Esophagus (tissue), 2 donors: ENCODE measurements around the gene OSBPL3. TPM values are rescaled to one million over a fixed set of nuclear protein-coding genes. Genes with fewer than 3 reads are reported as not detected.

Source experiments
- H3K27ac ChIP-seq, 2 donors: one replicate each; pipeline ENCODE4 v1.5.1; 2013; ENCODE audit warnings: low read depth in 2 of 2, mild to moderate bottlenecking in 2 of 2, inconsistent platforms in 1 of 2, low read length in 1 of 2, moderate library complexity in 1 of 2
- H3K27me3 ChIP-seq, 2 donors: one replicate each; pipeline ENCODE4 v1.6.1; 2013; ENCODE audit warnings: low read length in 2 of 2, control low read depth in 1 of 2, mild to moderate bottlenecking in 1 of 2; ENCODE audit not compliant: insufficient read depth in 2 of 2, control insufficient read depth in 1 of 2
- H3K36me3 ChIP-seq, 2 donors: one replicate each; pipeline ENCODE4 v1.6.1; 2013; ENCODE audit warnings: low read length in 1 of 2; ENCODE audit not compliant: control insufficient read depth in 2 of 2, insufficient read depth in 2 of 2
- H3K4me1 ChIP-seq, 2 donors: one replicate each; pipeline ENCODE4 v1.6.1; 2013; ENCODE audit warnings: low read length in 1 of 2; ENCODE audit not compliant: control insufficient read depth in 2 of 2, insufficient read depth in 2 of 2
- H3K4me3 ChIP-seq, 2 donors: one replicate each; pipeline ENCODE4 v1.5.1; 2013; ENCODE audit warnings: low read length in 2 of 2, mild to moderate bottlenecking in 2 of 2, low read depth in 1 of 2, moderate library complexity in 1 of 2
- H3K9me3 ChIP-seq, 2 donors: one replicate each; pipeline ENCODE4 v1.6.1; 2013; ENCODE audit warnings: mild to moderate bottlenecking in 2 of 2, low read depth in 1 of 2, low read length in 1 of 2, moderate library complexity in 1 of 2; ENCODE audit not compliant: control insufficient read depth in 2 of 2, insufficient read depth in 1 of 2
- WGBS, 2 donors: extraction: QIAGEN DNeasy Blood & Tissue Kit; methylation state at CpG; one replicate each; pipeline ENCODE4 v1.1.7; 2013; 5-methylcytosine and 5-hydroxymethylcytosine counted together
- polyA plus RNA-seq, 2 donors: library from polyadenylated mRNA; stranded (reverse); fragments of 200-250 nt; gene quantifications; one replicate each; pipeline ENCODE4 v1.2.3, GENCODE V29; 2013
- donor health status: healthy with polysubstance abuse.
- donor health status: Bipolar disorder and iron deficiency.

The OSBPL3 gene
- polyA plus RNA-seq, 2 donors, result 10.4 to 22.4 TPM

DNA sequence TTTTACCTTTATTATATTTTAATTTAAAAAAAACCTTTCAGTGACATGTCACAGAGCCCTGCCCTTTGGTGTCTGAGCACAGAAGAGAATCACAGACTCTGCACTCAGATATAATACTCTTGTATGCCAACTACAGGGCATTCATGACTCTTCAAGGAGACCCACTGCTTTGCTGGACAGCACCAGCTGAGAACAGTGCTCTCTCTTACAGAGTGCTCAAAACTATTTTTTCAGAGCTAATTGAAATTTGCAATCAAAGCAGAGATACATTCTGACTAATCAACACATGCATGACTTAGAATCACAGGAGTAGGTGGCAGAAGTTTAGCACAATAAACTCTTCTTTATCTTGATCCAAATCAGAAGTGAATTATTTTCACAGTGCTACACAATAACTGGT lies 99.1 kb downstream of the OSBPL3 start:
- no peaks in the 10 kb centered on the region for H3K9me3 ChIP-seq
- no peaks in the 10 kb centered on the region for H3K27me3 ChIP-seq
- H3K27ac ChIP-seq, result no peak overlapping the region
- no peaks in the 10 kb centered on the region for H3K4me1 ChIP-seq
- no peaks in the 10 kb centered on the region for H3K36me3 ChIP-seq
- H3K4me3 ChIP-seq, result no peak overlapping the region

DNA sequence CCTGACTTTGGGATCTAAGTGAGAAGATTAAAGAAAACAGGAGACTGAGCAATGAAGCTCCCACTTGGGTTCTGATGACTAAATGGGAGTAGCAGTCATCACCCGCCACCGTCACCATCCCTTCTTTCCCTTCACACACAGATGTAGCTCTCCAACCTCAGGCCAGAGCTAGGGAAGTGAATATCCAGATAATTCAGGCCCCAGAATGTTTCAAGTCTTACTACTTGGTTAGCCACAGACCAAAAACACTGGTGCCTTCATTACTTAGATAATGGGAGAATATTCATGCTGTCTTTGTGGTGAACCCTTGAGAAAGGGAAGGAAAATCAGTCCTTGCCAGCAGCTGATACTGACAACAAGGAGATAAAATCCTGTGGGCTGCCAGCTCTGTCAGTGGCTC lies 100.7 kb downstream of the OSBPL3 start:
- H3K9me3 ChIP-seq, result no peaks in the 10 kb centered on the region
- H3K27ac ChIP-seq, result no peak overlapping the region
- no peaks in the 10 kb centered on the region for H3K4me1 ChIP-seq
- H3K27me3 ChIP-seq, result no peaks in the 10 kb centered on the region
- no peak overlapping the region for H3K4me3 ChIP-seq
- H3K36me3 ChIP-seq, result no peaks in the 10 kb centered on the region
- 99 to 100% methylated on average over 2 of the region's 2 CpGs for WGBS, 2 donors

DNA sequence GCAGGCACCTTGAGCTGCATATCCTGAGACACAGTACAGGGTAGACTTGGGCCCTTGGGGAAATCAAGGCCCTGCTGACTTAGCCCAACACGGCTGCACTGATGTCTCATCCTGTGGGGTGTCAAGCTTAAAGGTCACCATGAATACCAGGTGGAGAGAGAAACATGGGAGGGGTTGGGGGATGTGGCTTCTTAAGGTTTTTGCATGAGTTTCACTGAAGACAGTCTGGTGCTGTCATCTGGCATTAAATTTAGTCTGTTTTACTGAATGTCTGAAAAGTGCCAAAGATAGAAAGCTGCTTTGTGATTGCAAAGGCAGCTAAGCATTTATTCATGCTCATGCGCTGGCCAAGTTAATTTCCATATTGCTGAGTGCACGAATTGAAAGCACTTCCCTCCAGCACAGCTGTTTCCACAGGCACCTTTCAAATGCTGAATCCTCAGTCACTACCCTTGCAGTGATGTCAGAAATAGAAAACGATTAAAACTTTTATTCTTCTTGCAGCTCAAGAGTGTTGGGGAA lies 102.1 kb downstream of the OSBPL3 start:
- Histone ChIP-seq H3K9me3 (no peaks in the 10 kb centered on the region), H3K4me1 (no peaks in the 10 kb centered on the region), H3K27me3 (no peaks in the 10 kb centered on the region), H3K27ac (no peak overlapping the region), H3K4me3 (no peak overlapping the region), H3K36me3 (peaks cover 0 to 2% of the 10 kb centered on the region in 2 donors)
- WGBS, 2 donors, result 37 to 45% methylated on average over 4 of the region's 4 CpGs

DNA sequence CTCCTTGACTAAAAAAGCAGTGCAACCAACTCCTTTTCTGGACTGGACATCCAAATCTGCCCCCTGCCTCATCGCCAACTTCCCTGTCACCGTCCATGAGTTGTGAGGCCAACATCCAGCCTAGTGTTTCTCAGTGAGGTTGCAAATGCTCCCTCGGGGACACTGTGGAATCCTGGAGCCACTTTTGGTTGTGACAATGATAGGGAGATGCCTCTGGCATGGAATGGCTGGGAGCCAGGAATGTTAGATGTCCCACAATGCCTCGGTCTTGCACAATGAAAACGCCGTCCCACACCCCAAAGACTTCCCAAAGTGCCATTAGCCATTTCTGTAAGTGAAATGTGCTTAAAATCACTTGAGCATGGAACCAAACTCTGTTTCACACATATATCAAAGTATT lies 105.2 kb downstream of the OSBPL3 start:
- Histone ChIP-seq H3K27ac (no peak overlapping the region), H3K36me3 (peaks cover 0 to 2% of the 10 kb centered on the region in 2 donors), H3K27me3 (no peaks in the 10 kb centered on the region), H3K9me3 (no peaks in the 10 kb centered on the region), H3K4me3 (no peak overlapping the region), H3K4me1 (no peaks in the 10 kb centered on the region)
- WGBS, 2 donors, result 89 to 90% methylated on average over 6 of the region's 6 CpGs

DNA sequence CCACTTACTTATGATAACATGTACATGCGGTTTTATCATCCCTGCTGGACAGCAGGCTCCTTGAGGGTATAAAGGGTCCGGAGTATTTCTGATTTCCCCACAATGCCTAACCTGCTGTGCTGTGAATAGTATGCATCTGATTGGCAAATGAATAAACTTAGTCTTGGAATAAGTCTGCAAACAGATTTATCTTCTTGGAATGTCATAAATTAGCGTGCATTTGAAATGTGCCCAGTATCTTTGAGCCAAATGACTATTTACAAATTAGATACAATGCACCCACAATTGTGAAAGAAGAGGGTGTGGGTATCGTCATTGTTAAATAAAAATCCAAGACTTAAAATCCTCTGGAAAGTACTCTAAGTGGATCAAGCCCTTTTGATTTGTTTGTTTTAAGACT lies 106.0 kb downstream of the OSBPL3 start:
- H3K36me3 ChIP-seq, result peaks cover 0 to 2% of the 10 kb centered on the region in 2 donors
- H3K4me3 ChIP-seq, result no peak overlapping the region
- 60 to 70% methylated on average over 4 of the region's 4 CpGs for WGBS, 2 donors
- H3K27ac ChIP-seq, result no peak overlapping the region
- H3K4me1 ChIP-seq, result no peaks in the 10 kb centered on the region
- no peaks in the 10 kb centered on the region for H3K9me3 ChIP-seq
- H3K27me3 ChIP-seq, result no peaks in the 10 kb centered on the region

DNA sequence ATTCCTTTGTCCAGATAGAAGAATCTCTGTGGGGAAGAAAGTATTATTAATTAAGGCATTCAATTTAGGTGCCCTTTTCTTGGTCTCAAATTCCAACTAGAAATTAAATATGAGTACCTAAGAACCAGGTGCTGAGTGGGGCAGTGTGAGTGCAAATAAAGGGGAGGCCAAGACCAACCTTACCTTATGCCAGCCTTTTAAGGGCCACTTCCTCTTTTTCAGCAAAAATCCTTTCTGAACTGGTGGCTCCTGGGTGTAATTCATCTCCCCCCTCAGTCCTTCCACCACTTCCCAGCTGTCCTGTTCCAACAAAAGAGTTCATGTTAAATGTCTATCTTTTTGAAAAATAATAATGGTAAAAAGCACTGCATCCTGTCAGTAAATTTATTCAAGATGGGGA lies 108.2 kb downstream of the OSBPL3 start:
- H3K27ac ChIP-seq, result no peak overlapping the region
- H3K9me3 ChIP-seq, result no peaks in the 10 kb centered on the region
- no peak overlapping the region for H3K4me3 ChIP-seq
- no peaks in the 10 kb centered on the region for H3K27me3 ChIP-seq
- peaks cover 0 to 2% of the 10 kb centered on the region in 2 donors for H3K36me3 ChIP-seq
- H3K4me1 ChIP-seq, result no peaks in the 10 kb centered on the region

DNA sequence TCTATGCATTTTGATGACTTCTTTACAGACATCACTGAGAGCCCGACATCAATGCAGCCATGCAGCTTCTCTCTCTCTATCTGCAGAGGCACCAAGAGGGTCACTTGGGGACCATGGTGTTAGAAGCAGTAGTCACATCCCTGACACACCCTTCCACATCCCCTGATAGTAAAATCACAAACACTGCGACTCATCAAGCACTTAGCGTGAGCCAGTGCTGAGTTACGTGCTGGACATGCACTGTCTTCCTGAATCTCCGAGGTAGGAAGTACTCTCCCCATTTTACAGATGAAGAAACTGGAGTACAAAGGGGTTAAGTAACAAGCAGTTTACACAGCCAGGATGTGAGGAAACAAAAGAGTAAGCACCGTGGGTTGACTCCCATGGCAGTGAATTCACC lies 109.2 kb downstream of the OSBPL3 start:
- no peaks in the 10 kb centered on the region for H3K4me1 ChIP-seq
- H3K27ac ChIP-seq, result no peak overlapping the region
- H3K9me3 ChIP-seq, result no peaks in the 10 kb centered on the region
- H3K27me3 ChIP-seq, result no peaks in the 10 kb centered on the region
- 86 to 92% methylated on average over 6 of the region's 6 CpGs for WGBS, 2 donors
- peaks cover 0 to 2% of the 10 kb centered on the region in 2 donors for H3K36me3 ChIP-seq
- H3K4me3 ChIP-seq, result no peak overlapping the region

DNA sequence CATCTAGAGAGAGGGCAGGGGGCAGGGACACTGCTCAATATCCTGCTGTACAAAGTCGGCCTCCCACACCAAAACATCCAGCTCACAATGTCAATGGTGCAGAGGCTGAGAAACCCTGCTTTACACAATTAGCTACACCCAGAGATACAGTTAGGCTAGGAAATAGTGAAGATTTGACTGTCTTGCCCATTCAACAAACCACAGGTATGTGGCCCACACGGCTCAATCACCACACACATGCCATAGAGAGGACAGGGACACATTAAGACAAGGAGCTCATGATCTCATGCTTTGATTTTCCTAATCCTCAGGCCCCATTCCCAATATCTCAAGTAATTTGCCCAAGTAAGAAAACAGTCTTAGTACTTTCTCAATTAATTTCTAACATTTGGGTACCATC lies 110.4 kb downstream of the OSBPL3 start:
- H3K9me3 ChIP-seq, result no peaks in the 10 kb centered on the region
- H3K27ac ChIP-seq, result no peak overlapping the region
- no peaks in the 10 kb centered on the region for H3K4me1 ChIP-seq
- WGBS, 2 donors, result 84 to 86% methylated on average over 2 of the region's 2 CpGs
- no peak overlapping the region for H3K4me3 ChIP-seq
- H3K27me3 ChIP-seq, result no peaks in the 10 kb centered on the region
- H3K36me3 ChIP-seq, result peaks cover 0 to 2% of the 10 kb centered on the region in 2 donors

DNA sequence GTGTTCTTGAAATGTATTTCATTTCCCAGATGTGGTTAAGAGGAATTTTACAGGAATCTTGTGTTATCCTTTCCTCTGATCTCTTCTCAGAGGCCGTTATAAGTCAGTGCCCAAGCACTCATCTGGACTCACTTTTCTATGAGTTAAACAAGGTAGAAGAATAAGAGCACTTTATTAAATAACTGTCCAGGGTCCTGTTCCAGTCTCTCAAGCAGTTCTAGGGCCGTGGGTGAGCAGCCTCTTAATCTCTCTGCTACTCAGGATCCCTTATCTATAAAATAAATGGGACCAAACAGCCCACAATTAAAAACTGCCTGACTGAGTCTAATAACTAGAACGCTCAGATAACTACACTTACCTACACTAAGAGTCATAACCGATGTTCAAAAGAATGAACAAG lies 111.2 kb downstream of the OSBPL3 start:
- Histone ChIP-seq H3K27ac (no peak overlapping the region), H3K36me3 (peaks cover 0 to 2% of the 10 kb centered on the region in 2 donors), H3K9me3 (no peaks in the 10 kb centered on the region), H3K4me1 (no peaks in the 10 kb centered on the region), H3K27me3 (no peaks in the 10 kb centered on the region), H3K4me3 (no peak overlapping the region)
- WGBS, 2 donors, result 63 to 86% methylated on average over 4 of the region's 4 CpGs

DNA sequence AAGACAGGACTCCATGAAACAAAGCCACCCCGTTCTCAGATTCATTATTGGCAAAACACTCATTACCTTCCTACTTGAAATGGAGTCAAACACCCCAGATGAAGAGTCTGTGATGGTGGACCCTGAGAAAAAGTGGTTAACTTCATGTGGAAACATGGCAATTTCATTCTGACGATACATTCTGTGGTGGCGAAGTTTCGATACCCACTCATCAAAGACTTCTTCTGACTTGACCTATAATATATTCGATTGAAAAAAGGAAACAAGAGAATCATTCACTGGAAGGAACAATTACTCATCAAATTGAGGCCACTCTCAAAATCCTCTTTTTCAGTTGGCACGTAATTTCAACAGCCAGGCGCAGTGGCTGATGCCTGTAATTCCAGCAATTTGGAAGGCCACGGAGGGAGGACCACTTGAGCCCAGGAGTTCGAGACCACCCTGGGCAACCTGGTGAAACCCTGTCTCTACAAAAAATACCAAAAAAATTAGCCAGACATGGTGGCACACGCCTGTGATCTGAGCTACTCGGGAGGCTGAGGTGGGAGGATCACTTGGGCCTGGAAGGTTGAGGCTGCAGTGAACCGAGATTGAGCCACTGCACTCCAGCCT lies 113.9 kb downstream of the OSBPL3 start:
- H3K27me3 ChIP-seq, result no peaks in the 10 kb centered on the region
- WGBS, 2 donors, result 89 to 91% methylated on average over 12 of the region's 12 CpGs
- H3K9me3 ChIP-seq, result no peaks in the 10 kb centered on the region
- H3K4me3 ChIP-seq, result no peak overlapping the region
- H3K4me1 ChIP-seq, result no peaks in the 10 kb centered on the region
- peaks cover 0 to 3% of the 10 kb centered on the region in 2 donors for H3K36me3 ChIP-seq
- no peak overlapping the region for H3K27ac ChIP-seq
